Fibroblast of peridontal ligament (primary cell): ENCODE measurements around the gene IQCE.
A peak's percentile ranks its signal among the peaks of the same experiment; 100 is the strongest.

Source experiments
- DNase-seq: peaks from one replicate; pipeline ENCODE4 v3.0.0-alpha.2; 2010; ENCODE audit errors: extremely low read depth

Gene IQCE, protein sequence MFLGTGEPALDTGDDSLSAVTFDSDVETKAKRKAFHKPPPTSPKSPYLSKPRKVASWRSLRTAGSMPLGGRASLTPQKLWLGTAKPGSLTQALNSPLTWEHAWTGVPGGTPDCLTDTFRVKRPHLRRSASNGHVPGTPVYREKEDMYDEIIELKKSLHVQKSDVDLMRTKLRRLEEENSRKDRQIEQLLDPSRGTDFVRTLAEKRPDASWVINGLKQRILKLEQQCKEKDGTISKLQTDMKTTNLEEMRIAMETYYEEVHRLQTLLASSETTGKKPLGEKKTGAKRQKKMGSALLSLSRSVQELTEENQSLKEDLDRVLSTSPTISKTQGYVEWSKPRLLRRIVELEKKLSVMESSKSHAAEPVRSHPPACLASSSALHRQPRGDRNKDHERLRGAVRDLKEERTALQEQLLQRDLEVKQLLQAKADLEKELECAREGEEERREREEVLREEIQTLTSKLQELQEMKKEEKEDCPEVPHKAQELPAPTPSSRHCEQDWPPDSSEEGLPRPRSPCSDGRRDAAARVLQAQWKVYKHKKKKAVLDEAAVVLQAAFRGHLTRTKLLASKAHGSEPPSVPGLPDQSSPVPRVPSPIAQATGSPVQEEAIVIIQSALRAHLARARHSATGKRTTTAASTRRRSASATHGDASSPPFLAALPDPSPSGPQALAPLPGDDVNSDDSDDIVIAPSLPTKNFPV

GRCh38 chr7:2558629-2559282 lies at the start of gene IQCE:
TSS of gene IQCE (plus strand) at chr7:2558979. CDS start at chr7:2559182, 203 bp downstream.
- DNase-seq = peak; percentile 81

- no peak for DNase-seq
These were observed 49.4 kb upstream of the IQCE start for GRCh38 chr7:2509298-2509906.

- DNase-seq = no peak
These were observed 48.5 kb upstream of the IQCE start for GRCh38 chr7:2510130-2510776.

DNA sequence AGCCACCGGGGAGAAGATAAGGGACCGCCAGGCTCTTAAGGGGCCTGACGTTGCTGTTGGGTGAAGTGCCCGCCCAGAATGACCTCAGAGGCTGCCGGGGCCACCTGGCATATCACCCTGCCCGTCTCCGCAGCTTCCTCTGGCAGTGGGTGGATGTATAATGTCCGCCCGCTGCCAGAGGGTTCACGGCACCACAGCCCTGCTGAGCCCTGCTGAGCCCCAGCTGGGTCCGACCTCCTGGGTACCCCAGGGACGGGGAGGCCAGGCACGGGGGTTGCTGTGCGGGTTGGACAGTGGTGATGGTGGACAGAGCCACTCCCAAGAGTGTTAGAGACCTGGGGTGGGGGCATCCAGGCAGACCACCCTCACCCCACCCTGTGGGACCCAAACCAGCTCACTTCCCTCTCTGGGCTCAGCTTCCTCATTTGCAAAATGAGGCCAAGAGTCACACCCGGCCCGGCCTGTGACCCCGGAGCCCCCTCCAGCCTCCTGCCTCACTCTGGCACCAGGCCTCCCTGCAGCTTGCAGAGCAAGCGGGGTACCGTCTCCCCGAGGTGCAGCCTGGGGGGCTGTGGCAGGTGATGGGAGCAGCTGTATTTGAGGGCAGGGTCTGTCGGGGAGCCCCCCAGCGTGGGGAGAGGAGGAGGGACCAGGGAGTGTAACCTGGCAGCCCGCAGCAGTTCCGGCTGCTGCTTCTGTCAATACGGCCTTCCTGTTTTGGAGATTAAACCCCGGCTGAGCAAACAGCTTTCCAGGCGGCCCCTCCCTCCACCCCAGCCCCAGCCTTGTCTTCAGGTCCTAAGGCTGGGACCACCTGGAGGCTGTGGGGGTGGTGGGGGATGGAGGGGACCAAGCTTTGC lies 47.6 kb upstream of the IQCE start:
- no peak for DNase-seq

GRCh38 chr7:2511769-2512168 lies 47.0 kb upstream of the IQCE start:
- no peak for DNase-seq

- no peak for DNase-seq
These were observed 46.6 kb upstream of the IQCE start for GRCh38 chr7:2512179-2512661.

DNA sequence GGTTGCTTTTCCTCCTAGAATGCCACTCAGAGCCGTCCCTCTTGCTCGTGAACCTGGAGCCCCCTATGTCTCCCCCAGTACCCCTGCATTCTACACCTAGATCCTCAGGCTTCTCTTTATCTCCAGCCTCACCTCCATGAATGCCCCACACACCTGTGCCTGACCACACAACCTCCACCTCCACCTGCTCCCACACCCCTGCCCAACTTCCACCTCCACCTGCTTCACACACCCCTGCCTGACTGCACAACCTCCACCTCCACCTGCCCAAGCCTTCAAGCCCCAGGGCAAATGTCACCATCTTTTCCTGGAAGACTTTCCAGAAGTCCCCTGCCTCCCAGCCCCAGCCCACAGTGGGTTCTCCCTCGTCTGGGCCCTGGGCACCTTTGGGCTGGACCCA lies 46.1 kb upstream of the IQCE start:
- DNase-seq = no peak

- no peak for DNase-seq
These were observed 45.1 kb upstream of the IQCE start for GRCh38 chr7:2513702-2514101.

DNA sequence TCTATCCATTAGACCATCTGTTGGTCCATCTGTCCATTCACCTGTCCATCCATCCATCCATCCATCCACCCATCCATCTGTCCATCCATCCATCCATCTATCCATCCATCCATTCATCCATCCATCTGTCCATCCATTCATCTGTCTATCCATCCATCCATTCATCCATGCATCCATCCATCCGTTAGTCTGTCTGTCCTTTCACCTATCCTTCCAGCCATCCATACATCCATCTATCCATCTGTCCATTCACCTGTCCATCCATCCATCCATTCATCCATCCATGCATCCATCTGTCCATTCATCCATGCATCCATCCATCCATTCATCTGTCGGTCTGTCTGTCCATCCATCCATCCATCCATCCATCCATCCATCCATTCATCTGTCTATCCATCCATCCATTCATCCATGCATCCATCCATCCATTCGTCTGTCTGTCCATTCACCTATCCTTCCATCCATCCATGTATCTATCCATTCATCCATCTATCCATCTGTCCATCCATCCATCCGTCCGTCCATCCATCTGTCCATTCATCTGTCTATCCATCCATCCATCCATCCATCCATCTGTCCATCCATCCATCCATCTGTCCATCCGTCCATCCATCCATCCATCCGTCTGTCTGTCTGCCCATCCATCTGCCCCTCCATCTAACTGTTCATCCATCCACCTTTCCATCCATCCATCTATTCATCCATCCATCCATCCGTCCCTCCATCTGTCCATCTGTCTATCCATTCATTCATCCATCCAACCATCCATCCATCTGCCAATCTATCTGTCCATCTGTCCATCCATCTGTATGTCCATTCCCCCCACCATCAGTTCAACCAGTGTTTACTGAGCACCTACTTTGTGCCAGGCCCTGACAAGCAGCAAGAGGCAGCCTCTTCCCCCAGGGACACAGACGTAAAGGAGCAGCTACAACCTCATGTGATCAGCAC lies 44.0 kb upstream of the IQCE start:
- no peak for DNase-seq

DNA sequence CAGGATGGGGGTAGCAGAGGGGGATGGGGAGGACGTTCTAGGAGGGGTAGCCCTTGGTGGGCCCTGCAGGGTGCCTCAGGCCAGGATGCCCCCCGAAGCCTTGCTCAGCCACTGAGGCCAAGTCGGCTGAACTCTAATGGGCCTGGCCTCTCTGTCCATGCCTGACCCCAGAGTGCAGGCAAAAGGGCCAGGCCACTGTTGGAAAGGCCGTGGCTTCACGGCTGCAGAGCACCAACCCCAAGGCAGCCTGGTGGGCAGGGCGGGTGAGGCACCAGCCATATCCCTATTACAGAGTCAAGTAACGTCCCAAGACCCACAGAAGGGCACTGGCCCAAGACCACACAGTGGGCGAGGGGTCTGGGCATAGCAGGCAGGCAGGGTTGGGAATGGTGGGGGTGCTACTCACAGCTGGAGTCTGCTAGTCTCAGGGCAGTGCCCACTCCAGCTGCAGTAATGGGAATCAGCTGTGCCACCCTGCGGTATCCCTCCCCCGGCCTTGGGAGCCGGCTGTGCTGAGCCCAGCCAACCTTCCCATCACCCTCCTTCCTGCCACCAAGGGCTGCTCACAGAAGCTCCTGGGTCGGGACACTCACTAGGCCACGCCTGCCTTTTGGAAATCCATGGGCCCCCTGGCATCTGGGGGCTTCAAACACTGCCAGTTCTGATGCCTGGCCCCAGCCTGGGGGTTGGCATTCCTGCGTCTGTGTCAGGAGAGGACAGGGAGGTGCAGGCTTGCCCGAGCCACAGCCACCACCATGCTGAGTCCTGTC lies 43.2 kb upstream of the IQCE start:
- no peak for DNase-seq

- DNase-seq = no peak
These were observed 42.6 kb upstream of the IQCE start for GRCh38 chr7:2516194-2516555.

DNA sequence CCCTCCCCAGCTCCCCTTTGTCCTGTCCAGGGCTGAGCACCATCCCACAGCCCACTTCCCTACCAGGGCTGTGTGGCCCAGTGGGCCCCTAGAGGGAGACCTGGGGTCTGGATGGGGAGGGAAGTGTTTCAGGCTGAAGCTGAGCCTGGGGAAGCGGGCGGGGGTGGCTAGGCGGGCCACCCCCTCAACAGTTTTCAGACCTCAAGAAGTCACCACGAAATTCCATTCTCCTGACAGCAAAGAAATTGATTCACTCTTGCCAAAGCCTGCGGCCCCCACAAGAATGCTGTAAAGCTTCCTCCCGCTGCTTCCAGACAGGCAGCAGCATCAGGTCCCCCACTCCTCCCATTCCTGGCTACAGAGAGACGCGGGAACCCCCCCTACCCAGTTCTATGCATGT lies 41.8 kb upstream of the IQCE start:
- peak; percentile 89 for DNase-seq

DNA sequence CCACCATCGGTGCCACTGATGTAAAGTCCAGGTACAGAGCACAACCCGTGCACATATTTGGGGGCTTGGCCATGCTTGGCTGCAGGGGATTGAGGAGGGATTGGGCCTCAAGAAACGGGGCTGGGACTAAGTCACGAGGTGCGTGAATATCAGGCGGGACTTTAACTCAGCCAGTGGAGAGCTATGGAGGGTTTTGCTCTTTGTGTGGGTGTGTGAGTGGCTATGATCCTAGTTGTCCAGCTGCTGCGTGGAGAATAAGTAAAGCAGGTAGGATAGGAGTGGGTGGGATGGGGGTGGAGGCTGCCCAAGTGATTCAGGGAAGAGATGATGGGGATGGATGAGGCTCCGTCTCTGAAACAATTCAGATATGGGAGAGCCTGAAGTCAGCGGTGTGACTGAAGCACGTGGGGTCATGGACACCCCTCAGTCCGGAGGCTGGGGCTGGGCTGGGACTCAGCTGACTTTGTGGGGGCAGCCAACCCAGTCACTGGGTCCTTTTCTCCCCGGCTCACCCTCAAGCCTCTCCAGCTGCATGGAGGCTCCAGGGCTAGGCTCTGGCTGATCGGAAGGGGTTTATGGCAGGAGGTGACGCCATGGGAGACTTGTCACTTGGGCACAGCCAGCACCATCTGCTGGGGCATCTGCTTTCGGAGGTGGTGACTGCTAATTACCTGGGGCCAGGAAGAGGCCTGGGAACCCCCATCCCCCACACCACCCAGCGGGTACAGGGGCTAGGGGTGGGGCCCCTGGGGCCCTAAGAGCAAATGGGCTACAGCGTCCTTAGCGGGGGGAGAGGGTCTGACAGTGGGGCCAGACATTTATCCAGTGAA lies 40.9 kb upstream of the IQCE start:
- DNase-seq = no peak

GRCh38 chr7:2518737-2519118 lies 40.1 kb upstream of the IQCE start:
- DNase-seq = no peak

DNA sequence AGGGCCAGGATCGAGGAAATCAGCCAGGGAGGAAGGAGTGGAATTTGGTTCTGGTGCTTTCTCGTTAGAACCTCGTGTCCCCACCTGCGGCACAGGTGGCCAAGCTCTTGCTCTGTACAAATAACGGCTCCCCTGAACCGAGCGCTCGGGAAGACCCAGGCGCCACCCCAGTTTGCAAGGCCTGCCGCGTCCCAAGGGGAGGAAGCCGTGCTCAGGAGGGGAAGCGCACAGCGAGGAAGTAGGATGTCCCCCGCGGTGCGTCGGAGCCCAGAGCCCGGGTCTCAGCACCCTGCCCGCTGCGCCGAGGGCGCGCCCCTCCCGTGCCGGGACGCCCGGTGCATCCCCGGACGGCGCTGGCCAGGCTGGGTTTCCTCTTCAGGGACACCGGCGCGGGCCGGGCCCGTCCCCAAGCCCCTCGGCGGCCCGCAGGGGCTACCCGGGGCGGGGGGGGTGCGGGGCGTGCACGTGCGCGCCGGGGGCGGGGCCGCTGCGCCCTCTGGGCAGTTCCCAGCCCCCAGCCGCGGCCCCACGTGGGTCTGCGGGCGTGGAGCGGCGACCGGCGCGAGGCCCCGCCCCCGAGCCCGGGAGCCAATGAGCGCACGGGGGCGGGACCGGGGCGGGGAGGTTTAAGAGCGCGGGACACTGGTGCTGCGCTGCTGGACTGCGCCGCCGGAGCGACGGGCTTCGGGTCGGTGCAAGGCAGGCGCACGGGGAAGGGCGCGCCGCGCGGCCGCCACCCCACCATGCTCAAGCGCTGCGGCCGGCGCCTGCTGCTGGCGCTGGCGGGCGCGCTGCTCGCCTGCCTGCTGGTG lies 39.5 kb upstream of the IQCE start, which contains the start of gene LFNG:
Gene LFNG (plus strand): TSS at position 656 of the 812 bp plus-strand sequence. CDS start 88 bp downstream, at position 744.
- peak; percentile 74 for DNase-seq

GRCh38 chr7:2520131-2520760 lies 38.5 kb upstream of the IQCE start:
- DNase-seq = no peak
